HG03457 (cell line): ENCODE measurements around the gene SLCO3A1.

Experiments
- ATAC-seq: cut with Tn5 transposase; IDR thresholded peaks from one replicate; pipeline ENCODE4 v1.9.1; 2021; ENCODE audit warnings: moderate number of reproducible peaks; ENCODE audit not compliant: unreplicated experiment

SLCO3A1 gene

DNA sequence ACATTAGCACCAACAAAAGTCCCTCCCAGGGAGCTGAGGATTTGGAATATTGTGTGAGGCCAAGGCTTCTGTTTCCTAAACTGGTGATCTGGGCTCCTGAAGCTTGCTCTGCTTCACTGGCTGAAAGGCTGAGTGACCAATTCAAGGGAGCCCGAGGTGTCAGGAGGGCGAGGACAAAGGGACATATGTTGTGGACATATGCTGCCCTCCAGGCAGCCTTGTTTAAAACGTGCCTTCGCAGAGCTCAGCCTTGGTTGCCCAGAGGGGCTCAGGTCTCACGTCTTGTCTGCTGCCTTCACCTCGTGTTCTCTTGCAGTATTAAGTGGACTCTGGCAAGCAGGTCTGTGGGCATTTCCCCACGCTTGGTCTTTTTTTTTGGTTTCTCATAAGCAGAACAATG, 7.0 kb downstream of the SLCO3A1 start:
- ATAC-seq: no peak

GRCh38 chr15:91861223-91861622, 7.7 kb downstream of the SLCO3A1 start:
- no peak for ATAC-seq

DNA sequence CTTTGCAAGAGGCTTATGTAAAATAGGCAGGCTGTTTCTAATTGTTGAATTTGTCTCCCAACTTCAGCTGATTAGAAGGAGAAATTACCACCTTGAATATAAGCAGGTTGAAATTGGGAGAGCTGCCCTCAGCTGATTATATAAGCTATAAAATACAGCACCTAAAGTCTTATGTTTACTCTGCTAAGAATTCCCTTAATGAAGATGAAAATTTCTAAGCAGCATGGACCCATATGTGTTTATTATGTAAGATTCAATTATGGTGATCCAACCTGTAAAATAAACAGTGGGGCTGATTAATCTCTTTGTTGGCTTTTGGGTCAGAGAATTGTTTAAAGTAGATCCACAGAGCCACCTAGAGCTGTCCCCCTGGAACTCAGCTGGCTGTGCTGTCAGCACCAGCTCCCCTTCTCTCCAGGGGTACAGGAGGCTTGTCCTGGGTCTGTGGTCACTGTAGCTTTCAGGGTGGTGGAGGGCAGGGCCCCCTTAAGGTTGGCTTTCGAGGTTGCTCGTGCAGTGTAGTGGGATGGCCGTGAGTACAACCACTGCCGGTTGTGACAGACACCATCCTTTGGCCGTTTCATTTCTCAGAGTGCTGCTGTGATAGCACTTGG, 9.5 kb downstream of the SLCO3A1 start:
- ATAC-seq: no peak

- no peak for ATAC-seq
These were observed 10.2 kb downstream of the SLCO3A1 start for GRCh38 chr15:91863621-91864255.

DNA sequence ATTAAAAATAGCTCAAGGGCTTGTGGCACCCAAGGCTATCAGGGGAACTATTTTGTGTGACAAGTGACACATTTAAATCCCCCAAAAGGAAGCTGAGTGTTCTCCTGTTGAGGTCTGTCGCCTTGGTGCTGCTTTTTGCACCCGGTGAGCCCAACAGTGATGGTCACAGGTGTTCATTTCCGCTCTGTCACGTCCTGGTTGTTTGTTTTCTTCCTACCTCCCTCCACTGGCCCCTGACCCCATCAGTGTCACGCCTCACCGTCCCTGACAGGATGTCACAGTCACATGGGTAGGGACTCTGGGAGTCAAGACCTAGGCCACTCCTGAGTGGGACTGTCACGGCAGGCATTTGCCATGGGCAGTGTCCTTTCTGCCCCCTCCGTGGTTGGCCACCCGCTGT, 11.2 kb downstream of the SLCO3A1 start:
- no peak for ATAC-seq

DNA sequence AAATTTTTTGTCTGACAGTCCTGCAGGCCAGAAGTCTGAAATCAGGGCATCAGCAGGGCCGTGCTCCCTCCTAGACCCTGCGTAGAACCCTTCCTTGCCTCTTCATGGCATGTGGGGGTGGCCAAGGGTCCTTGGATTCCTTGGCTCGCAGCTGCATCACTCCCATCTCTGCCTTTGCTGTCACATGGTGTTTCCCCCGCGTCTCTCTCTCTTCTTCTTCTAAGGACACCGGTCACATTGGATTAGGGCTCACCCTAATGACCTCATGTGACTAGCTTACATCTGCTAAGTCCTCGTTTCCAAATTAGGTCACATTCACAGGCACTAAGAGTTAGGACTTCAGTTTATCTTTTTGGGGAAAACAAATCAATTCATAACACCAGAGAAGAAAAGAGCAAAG, 12.0 kb downstream of the SLCO3A1 start:
- no peak for ATAC-seq

- no peak for ATAC-seq
These were observed 12.4 kb downstream of the SLCO3A1 start for GRCh38 chr15:91865950-91866349.

DNA sequence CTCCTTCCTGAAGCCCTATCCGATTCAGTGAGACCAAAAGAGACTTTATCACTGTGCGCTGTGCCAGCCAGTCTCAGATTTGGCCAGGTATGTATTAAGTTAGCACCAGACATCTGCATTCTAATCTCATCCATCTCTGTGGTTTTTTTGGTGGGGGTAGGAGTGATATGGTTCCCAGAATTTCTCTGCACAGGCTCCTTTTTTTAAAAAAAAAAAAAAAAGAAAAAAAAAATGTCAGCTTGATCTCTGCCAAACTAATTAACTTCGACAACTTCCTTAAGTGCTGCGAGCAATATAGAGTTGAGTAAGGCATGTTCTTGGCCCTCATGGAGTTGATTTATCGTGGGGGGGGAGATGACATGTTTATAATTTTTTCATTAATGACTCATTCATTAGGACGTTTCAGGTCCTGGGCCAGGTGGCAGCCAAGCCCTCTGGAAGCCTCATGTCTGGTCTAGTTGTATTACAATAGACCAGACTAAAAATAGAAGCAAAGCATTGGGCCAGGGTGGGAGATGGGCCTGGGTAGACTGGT, 12.9 kb downstream of the SLCO3A1 start:
- ATAC-seq: no peak

- no peak for ATAC-seq
These were observed 13.5 kb downstream of the SLCO3A1 start for GRCh38 chr15:91866971-91867372.

GRCh38 chr15:91867581-91868026, 14.1 kb downstream of the SLCO3A1 start:
- ATAC-seq: no peak

GRCh38 chr15:91870876-91871537, 17.5 kb downstream of the SLCO3A1 start:
- ATAC-seq: no peak

- ATAC-seq: no peak
These were observed 18.3 kb downstream of the SLCO3A1 start for GRCh38 chr15:91871837-91872236.

DNA sequence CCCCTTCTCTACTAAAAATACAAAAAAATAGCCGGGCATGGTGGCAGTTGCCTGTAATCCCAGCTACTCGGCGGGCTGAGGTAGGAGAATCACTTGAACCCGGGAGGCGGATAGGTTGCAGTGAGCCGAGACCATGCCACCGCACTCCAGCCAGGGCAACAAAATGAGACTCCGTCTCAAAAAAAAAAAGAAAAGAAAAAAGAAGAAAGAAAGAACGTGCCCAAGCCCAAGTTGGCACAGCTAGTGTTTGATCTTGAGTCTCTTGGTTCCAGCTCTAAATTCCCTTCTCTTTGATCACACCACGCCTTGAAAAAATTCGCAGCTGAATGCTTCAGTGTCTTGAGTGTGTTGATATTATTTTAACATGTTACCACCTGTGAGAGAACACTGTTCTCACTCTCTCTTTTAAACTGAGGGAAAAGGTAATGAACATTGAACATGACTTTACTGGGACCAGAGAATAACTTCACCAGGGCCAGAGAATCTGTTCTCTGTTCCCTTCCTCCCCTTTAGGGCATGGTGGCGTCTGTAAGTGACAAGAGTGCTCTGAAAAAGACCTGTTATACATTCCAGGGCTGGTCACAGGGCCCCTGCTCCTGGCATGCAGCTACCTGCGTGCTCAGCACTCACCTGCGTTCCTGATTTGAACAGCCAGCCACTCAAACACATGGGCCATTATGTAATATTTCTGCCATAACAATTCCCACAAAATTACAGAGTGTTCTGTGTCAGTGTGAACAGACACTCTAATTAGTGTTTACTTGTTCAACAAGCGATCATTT, 19.0 kb downstream of the SLCO3A1 start:
- no peak for ATAC-seq

- ATAC-seq: no peak
These were observed 19.6 kb downstream of the SLCO3A1 start for GRCh38 chr15:91873138-91873536.

DNA sequence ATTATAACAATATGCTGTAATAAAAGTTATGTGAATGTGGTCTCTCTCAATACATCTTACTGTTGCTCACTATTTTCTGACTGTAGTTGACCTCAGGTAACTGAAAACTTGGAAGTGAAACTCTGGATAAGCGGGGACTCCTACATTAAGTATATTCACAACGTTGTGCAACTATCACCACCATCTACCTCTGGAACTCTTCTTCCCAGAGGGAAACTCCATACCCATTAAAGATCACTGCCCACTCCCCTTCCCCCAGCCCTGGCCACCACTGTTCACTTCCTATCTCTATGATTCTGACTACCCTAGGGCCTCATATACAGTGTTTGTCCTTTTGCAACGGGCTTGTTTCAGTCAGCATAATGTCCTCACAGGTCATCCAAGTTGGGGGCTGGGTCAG, 20.7 kb downstream of the SLCO3A1 start:
- ATAC-seq: no peak

DNA sequence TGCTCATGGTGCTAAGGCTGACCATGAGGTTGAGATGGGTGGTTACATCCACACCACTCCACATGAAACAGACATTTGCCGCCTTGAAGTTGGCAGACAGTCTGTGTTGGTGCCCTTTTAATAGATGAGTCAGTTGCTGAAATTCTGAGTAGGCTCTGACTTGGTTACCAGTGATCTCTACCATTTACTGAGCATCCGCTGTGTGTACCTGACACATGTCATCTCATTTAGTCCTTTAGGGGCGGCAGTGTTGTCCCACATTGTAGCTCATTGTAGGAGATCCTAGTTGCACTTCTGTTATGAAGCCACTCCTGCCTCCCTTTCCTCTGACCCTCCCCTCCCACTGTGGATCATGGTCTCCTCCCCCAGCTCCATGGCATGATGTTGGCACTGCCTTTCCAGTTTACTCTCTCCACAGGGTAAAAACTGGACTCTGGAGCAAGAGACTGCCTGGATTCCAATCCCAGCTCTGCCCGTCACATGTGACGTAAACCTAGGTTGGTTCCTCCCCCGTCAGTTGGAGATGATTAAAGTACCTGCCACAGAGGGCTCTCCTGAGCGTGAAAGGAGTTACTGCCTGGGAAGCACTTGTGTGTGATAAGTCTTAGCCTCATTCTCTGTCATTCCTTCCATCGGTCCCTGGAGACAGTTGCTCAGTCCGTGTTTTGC, 21.6 kb downstream of the SLCO3A1 start:
- ATAC-seq: no peak

DNA sequence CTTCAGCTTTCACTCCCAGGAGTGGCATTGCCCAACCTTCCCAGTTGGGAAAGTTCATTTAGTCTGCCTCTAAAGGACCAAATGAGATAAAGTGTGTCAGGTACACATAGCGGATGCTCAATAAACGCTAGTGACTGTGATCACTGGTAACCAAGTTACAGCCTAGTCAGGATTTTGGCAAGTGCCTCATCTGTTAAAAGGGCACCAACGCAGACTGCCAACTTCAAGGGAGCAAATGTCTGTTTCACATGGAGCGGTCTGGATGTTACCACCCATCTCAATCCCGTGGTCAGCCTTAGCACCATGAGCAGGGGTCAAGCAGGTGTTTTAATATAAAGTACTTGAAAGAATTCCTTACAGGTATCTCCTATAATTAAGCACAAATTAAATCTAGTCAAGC, 22.7 kb downstream of the SLCO3A1 start:
- ATAC-seq: no peak

GRCh38 chr15:91878319-91878870, 24.9 kb downstream of the SLCO3A1 start:
- no peak for ATAC-seq

GRCh38 chr15:91879158-91879557, 25.6 kb downstream of the SLCO3A1 start:
- ATAC-seq: no peak

- ATAC-seq: no peak
These were observed 26.9 kb downstream of the SLCO3A1 start for GRCh38 chr15:91880373-91880772.
